SK-N-SH (cell line): ENCODE data around the gene MIGA2. TPM values are rescaled to one million over a fixed set of nuclear protein-coding genes. Genes with fewer than 3 reads are reported as not detected.

Experiments
- CTCF ChIA-PET: fragments of 300-600, 350-600 bp; formaldehyde crosslinking; extraction: SDS; loops from one replicate; lab custom pipeline; 2021; lab: Yijun Ruan, JAX
- POLR2A ChIA-PET: fragments of 350-600 bp; sonication (Branson Sonifier 250); formaldehyde crosslinking; extraction: SDS; loops from one replicate; lab custom pipeline; 2020; ENCODE audit warnings: antibody characterized with exemption, inconsistent platforms; lab: Yijun Ruan, JAX
- DNase-seq: peaks from one replicate; pipeline ENCODE4 v3.0.0; 2012
- H2AFZ ChIP-seq: fragments of 200-600 bp; sonication (generic); 2 replicates; pipeline ENCODE4 v1.8.1; 2016; ENCODE audit warnings: antibody characterized with exemption, mild to moderate bottlenecking, low read depth
- H3F3A ChIP-seq: fragments of 200-600 bp; sonication (generic); replicated peaks from 2 replicates; pipeline ENCODE3; 2016; ENCODE audit warnings: antibody characterized with exemption, mild to moderate bottlenecking; ENCODE audit not compliant: insufficient read depth
- H3K27ac ChIP-seq, 2 experiments: fragments of 200-500 bp in 1 of 2; fragments of 200-600 bp in 1 of 2; sonication (Bioruptor generic) in 1 of 2; sonication (generic), shearing (Covaris generic) in 1 of 2; 2 replicates each; pipeline versions ENCODE4 v1.5.1 to v1.6.1; 2014 to 2016; ENCODE audit warnings: low read depth in 2 of 2, inconsistent platforms in 1 of 2, low read length in 1 of 2, mild to moderate bottlenecking in 1 of 2, mixed read lengths in 1 of 2
- H3K27me3 ChIP-seq: fragments of 200-600 bp; sonication (generic), shearing (Covaris generic); 2 replicates; pipeline ENCODE4 v1.6.1; 2016; ENCODE audit warnings: mixed run types; ENCODE audit not compliant: insufficient read depth
- H3K36me3 ChIP-seq, 2 experiments: fragments of 200-500 bp in 1 of 2; fragments of 200-600 bp in 1 of 2; sonication (Bioruptor generic) in 1 of 2; sonication (generic) in 1 of 2; replicated peaks in 1 of 2; 2 replicates each; pipeline versions ENCODE3 to v1.5.1; 2014 to 2016; ENCODE audit warnings: low read length in 1 of 2, mild to moderate bottlenecking in 1 of 2; ENCODE audit not compliant: insufficient read depth in 2 of 2, control insufficient read depth in 1 of 2
- H3K4me1 ChIP-seq, 2 experiments: fragments of 200-500 bp in 1 of 2; fragments of 200-600 bp in 1 of 2; sonication (Bioruptor generic) in 1 of 2; sonication (generic), shearing (Covaris generic) in 1 of 2; 2 replicates each; pipeline versions ENCODE4 v1.5.1 to v1.6.1; 2014 to 2016; ENCODE audit warnings: low read depth in 1 of 2, low read length in 1 of 2, mixed run types in 1 of 2; ENCODE audit not compliant: insufficient read depth in 2 of 2, control insufficient read depth in 1 of 2
- H3K4me2 ChIP-seq: fragments of 200-600 bp; sonication (generic), shearing (Covaris generic); 2 replicates; pipeline ENCODE4 v1.6.1; 2017; ENCODE audit warnings: mixed run types
- H3K4me3 ChIP-seq, 2 experiments: fragments of 200-500 bp in 1 of 2; fragments of 200-600 bp in 1 of 2; sonication (Bioruptor generic) in 1 of 2; sonication (generic), shearing (Covaris generic) in 1 of 2; 2 replicates each; pipeline versions ENCODE4 v1.5.1 to v1.8.1; 2014 to 2016; ENCODE audit warnings: low read depth in 2 of 2, inconsistent platforms in 1 of 2, low read length in 1 of 2, mild to moderate bottlenecking in 1 of 2, mixed read lengths in 1 of 2, moderate library complexity in 1 of 2
- H3K79me2 ChIP-seq: fragments of 200-600 bp; sonication (generic); 2 replicates; pipeline ENCODE4 v1.8.1; 2017; ENCODE audit warnings: mild to moderate bottlenecking; ENCODE audit not compliant: insufficient read depth
- H3K9ac ChIP-seq: fragments of 200-600 bp; sonication (generic); 2 replicates; pipeline ENCODE4 v1.6.1; 2017; ENCODE audit warnings: mixed run types
- H3K9me2 ChIP-seq: fragments of 200-600 bp; sonication (generic); 2 replicates; pipeline ENCODE4 v1.6.1; 2017; ENCODE audit warnings: mixed run types
- H3K9me3 ChIP-seq: fragments of 200-600 bp; sonication (generic); 2 replicates; pipeline ENCODE4 v1.6.1; 2017; ENCODE audit warnings: mixed run types, mild to moderate bottlenecking, moderate library complexity
- H4K20me1 ChIP-seq: fragments of 200-600 bp; sonication (generic); 2 replicates; pipeline ENCODE4 v1.6.1; 2017; ENCODE audit warnings: mild to moderate bottlenecking, mixed run types; ENCODE audit not compliant: insufficient read depth
- ELF1 ChIP-seq: IDR thresholded peaks from 2 replicates; pipeline ENCODE4 v1.4.0; 2012
- FOXJ3 ChIP-seq: sonication (generic); formaldehyde crosslinking; IDR thresholded peaks from 2 replicates; pipeline ENCODE4 v1.5.1; 2020; ENCODE audit warnings: mild to moderate bottlenecking, missing genetic modification reagents
- FOXM1 ChIP-seq: IDR thresholded peaks from 2 replicates; pipeline ENCODE4 v1.4.0; 2012; ENCODE audit warnings: low read depth, mild to moderate bottlenecking
- GATA2 ChIP-seq: sonication (generic); formaldehyde crosslinking; IDR thresholded peaks from 2 replicates; pipeline ENCODE4 v1.5.0; 2020; ENCODE audit warnings: mild to moderate bottlenecking, missing genetic modification reagents
- MXI1 ChIP-seq: IDR thresholded peaks from 2 replicates; pipeline ENCODE4 v1.6.1; 2012; ENCODE audit warnings: mild to moderate bottlenecking, low read depth, low read length, improper control_type of control experiment
- NFIC ChIP-seq: IDR thresholded peaks from 2 replicates; pipeline ENCODE4 v1.4.0; 2012; ENCODE audit warnings: borderline replicate concordance
- POLR2AphosphoS5 ChIP-seq: IDR thresholded peaks from 2 replicates; pipeline ENCODE4 v1.6.1; 2012; ENCODE audit warnings: low read depth, low read length
- RAD21 ChIP-seq: IDR thresholded peaks from 2 replicates; pipeline ENCODE4 v1.6.1; 2012; ENCODE audit warnings: mild to moderate bottlenecking, low read length
- RXRA ChIP-seq: IDR thresholded peaks from 2 replicates; pipeline ENCODE4 v1.4.0; 2012; ENCODE audit warnings: low read depth, mild to moderate bottlenecking, borderline replicate concordance
- SMC3 ChIP-seq: IDR thresholded peaks from 2 replicates; pipeline ENCODE4 v1.6.1; 2012; ENCODE audit warnings: low read depth, low read length, improper control_type of control experiment
- TCF12 ChIP-seq: IDR thresholded peaks from 2 replicates; pipeline ENCODE4 v1.4.0; 2012
- TEAD4 ChIP-seq: IDR thresholded peaks from 2 replicates; pipeline ENCODE4 v1.4.0; 2012; ENCODE audit warnings: mild to moderate bottlenecking, borderline replicate concordance; ENCODE audit not compliant: insufficient read depth
- WGBS: methylation state at CpG from one replicate; pipeline ENCODE4 v1.1.6; 2017; ENCODE audit warnings: low lambda C conversion rate; 5-methylcytosine and 5-hydroxymethylcytosine counted together
- polyA plus RNA-seq, 3 experiments: library from polyadenylated mRNA; depleted of rRNA; stranded (reverse); fragments of >200 nt; gene quantifications; 2 replicates each; pipeline ENCODE4 v1.2.3, GENCODE V29; 2012
- TF ChIP-seq, protein P1 (sequence below): fragments of 150-350 bp; IDR thresholded peaks from 2 replicates; pipeline ENCODE4 v1.6.1; 2017; ENCODE audit warnings: antibody characterized with exemption, low read length, low read depth, borderline replicate concordance
- TF ChIP-seq, protein P2 (sequence below): fragments of 150-350 bp; IDR thresholded peaks from 2 replicates; pipeline ENCODE4 v1.6.1; 2016; ENCODE audit warnings: mild to moderate bottlenecking, low read depth, low read length
- TF ChIP-seq, protein P3 (sequence below): IDR thresholded peaks from 2 replicates; pipeline ENCODE4 v1.4.0; 2012; ENCODE audit warnings: low read depth, borderline replicate concordance
- TF ChIP-seq, protein P4 (sequence below): fragments of 200-600 bp; sonication (generic); IDR thresholded peaks from 2 replicates; pipeline ENCODE4 v1.6.1; 2017; ENCODE audit warnings: antibody characterized with exemption, mild to moderate bottlenecking, moderate library complexity
- TF ChIP-seq, protein P5 (sequence below): IDR thresholded peaks from 2 replicates; pipeline ENCODE4 v1.4.0; 2012; ENCODE audit warnings: low read depth

Gene MIGA2
- polyA plus RNA-seq, 1 of the 3 experiments (the other 2 are of a cell fraction) = 21.2 TPM

DNA sequence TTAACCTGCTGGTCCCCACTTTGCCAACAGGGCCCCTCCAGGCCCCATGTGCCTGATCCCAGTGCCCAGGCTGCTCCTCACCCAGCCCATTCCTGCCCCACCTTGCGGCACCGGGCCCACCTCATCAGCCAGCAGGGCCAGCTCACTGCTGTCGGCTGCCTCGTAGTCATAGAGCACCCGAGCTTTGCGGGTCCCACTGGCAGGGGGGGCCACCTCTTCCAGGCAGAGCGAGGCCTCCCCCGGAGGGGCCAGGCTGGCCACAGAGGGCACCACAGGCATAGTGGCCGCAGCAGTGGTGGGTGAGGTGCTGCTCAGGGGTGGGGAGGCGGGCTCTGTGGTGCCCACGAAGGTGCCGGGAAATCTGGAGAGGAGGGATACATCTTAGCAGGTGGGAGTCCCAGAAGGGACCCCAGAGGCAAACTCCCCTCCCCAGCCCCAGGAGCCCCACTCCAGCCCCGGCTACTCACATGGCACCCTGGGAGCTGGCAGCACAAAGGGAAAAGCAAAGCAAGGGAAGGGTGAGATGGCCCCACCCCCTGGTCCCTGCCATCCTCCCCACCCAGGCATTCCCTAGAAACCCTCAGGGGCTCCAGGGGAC is 27.3 kb upstream of the MIGA2 start:
- 0 out of 2 replicates have a peak, but pooled peaks cover 3% of the 10 kb centered on the region for H4K20me1 ChIP-seq
- ChIA-PET POLR2A (no interaction called here), CTCF (interaction anchor here (1.2 to 4.7 kb wide), 4 partner anchors 8 to 16 kb away, joined by 3 to 37 read pairs (median 6); no protein-coding TSS in a partner anchor)
- no peak overlapping the region for H3K4me2 ChIP-seq
- 93% methylated on average over 12 of the region's 13 CpGs for WGBS
- TF ChIP-seq POLR2AphosphoS5 = no peak
- TF ChIP-seq, protein P1, sequence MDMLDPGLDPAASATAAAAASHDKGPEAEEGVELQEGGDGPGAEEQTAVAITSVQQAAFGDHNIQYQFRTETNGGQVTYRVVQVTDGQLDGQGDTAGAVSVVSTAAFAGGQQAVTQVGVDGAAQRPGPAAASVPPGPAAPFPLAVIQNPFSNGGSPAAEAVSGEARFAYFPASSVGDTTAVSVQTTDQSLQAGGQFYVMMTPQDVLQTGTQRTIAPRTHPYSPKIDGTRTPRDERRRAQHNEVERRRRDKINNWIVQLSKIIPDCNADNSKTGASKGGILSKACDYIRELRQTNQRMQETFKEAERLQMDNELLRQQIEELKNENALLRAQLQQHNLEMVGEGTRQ = no peak
- TF ChIP-seq ELF1 = no peak
- TF ChIP-seq NFIC = no peak
- TF ChIP-seq SMC3 = no peak
- TF ChIP-seq, protein P2, sequence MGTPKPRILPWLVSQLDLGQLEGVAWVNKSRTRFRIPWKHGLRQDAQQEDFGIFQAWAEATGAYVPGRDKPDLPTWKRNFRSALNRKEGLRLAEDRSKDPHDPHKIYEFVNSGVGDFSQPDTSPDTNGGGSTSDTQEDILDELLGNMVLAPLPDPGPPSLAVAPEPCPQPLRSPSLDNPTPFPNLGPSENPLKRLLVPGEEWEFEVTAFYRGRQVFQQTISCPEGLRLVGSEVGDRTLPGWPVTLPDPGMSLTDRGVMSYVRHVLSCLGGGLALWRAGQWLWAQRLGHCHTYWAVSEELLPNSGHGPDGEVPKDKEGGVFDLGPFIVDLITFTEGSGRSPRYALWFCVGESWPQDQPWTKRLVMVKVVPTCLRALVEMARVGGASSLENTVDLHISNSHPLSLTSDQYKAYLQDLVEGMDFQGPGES = no peak
- no peak for TF ChIP-seq TCF12
- no peak for TF ChIP-seq FOXJ3
- TF ChIP-seq, protein P3, sequence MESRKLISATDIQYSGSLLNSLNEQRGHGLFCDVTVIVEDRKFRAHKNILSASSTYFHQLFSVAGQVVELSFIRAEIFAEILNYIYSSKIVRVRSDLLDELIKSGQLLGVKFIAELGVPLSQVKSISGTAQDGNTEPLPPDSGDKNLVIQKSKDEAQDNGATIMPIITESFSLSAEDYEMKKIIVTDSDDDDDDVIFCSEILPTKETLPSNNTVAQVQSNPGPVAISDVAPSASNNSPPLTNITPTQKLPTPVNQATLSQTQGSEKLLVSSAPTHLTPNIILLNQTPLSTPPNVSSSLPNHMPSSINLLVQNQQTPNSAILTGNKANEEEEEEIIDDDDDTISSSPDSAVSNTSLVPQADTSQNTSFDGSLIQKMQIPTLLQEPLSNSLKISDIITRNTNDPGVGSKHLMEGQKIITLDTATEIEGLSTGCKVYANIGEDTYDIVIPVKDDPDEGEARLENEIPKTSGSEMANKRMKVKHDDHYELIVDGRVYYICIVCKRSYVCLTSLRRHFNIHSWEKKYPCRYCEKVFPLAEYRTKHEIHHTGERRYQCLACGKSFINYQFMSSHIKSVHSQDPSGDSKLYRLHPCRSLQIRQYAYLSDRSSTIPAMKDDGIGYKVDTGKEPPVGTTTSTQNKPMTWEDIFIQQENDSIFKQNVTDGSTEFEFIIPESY = no peak
- TF ChIP-seq RXRA = no peak
- no peak for TF ChIP-seq FOXM1
- peaks cover 8% of the 10 kb centered on the region for H3F3A ChIP-seq
- H3K9me3 ChIP-seq = no peaks in the 10 kb centered on the region
- H3K27me3 ChIP-seq = no peaks in the 10 kb centered on the region
- H3K9ac ChIP-seq = no peak overlapping the region
- H2AFZ ChIP-seq = no peak overlapping the region
- H3K4me1 ChIP-seq = no peaks in the 10 kb centered on the region; a peak in 1 of 4 replicates
- H3K27ac ChIP-seq = no peak overlapping the region
- H3K4me3 ChIP-seq = no peak overlapping the region
- no peaks in the 10 kb centered on the region for H3K9me2 ChIP-seq
- H3K79me2 ChIP-seq = no peaks in the 10 kb centered on the region
- DNase-seq = no peak
- peaks cover 0 to 63% of the 10 kb centered on the region in 2 experiments for H3K36me3 ChIP-seq

DNA sequence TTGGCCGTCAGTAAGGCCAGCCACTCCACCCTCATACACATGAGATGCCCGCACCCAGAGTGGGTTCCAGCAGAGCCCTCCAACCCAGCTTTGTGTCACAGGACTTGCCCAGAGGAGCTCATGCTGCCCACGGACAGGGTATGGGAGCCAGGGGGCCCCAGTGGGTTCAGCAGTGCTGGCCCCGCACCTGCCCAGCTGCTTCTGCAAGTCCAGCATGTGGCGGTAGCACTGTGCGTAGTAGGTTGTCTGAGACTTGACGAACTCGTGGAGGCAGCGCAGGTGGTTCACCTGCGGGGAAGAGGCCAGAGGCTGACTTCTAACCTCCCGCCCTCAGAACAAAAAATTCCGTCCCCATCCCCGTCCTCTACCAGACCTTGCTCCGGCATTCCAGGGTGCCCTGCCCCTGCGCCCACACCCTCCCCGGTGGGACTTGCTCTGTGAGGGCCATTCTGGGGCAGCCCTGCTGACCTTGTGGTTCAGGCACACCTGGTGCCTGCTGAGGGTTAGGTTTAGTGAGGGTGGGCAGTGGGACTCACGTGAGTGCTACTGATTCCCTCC is 26.8 kb upstream of the MIGA2 start:
- TF ChIP-seq, protein P4, sequence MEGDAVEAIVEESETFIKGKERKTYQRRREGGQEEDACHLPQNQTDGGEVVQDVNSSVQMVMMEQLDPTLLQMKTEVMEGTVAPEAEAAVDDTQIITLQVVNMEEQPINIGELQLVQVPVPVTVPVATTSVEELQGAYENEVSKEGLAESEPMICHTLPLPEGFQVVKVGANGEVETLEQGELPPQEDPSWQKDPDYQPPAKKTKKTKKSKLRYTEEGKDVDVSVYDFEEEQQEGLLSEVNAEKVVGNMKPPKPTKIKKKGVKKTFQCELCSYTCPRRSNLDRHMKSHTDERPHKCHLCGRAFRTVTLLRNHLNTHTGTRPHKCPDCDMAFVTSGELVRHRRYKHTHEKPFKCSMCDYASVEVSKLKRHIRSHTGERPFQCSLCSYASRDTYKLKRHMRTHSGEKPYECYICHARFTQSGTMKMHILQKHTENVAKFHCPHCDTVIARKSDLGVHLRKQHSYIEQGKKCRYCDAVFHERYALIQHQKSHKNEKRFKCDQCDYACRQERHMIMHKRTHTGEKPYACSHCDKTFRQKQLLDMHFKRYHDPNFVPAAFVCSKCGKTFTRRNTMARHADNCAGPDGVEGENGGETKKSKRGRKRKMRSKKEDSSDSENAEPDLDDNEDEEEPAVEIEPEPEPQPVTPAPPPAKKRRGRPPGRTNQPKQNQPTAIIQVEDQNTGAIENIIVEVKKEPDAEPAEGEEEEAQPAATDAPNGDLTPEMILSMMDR = no peak
- TF ChIP-seq, protein P1 = no peak
- TF ChIP-seq MXI1 (no peak), GATA2 (CRISPR knock-in tag) (no peak), RXRA (no peak), TEAD4 (no peak), RAD21 (no peak)
- TF ChIP-seq, protein P3 = no peak
- TF ChIP-seq, protein P5, sequence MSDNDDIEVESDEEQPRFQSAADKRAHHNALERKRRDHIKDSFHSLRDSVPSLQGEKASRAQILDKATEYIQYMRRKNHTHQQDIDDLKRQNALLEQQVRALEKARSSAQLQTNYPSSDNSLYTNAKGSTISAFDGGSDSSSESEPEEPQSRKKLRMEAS = no peak
- TF ChIP-seq, all 33 proteins: peak for 0
- 99% methylated on average over 10 of the region's 17 CpGs for WGBS
- POLR2A ChIA-PET = interaction anchor here (0.7 kb wide), 1 partner anchor 361 kb away, joined by 3 read pairs; no protein-coding TSS in a partner anchor

More for the DNA sequence above, 26.8 kb upstream of the MIGA2 start:
- DNase-seq = no peak
- Histone ChIP-seq H2AFZ (no peak overlapping the region), H3F3A (peaks cover 8% of the 10 kb centered on the region), H3K27ac (no peak overlapping the region), H3K4me3 (no peak overlapping the region), H3K4me2 (no peak overlapping the region), H3K9me3 (no peaks in the 10 kb centered on the region), H3K4me1 (no peaks in the 10 kb centered on the region; a peak in 1 of 4 replicates), H3K79me2 (no peaks in the 10 kb centered on the region), H3K36me3 (peaks cover 0 to 69% of the 10 kb centered on the region in 2 experiments), H3K9ac (no peak overlapping the region), H3K9me2 (no peaks in the 10 kb centered on the region), H4K20me1 (0 out of 2 replicates have a peak, but pooled peaks cover 3% of the 10 kb centered on the region), H3K27me3 (no peaks in the 10 kb centered on the region)
- CTCF ChIA-PET = interaction anchor here (1.2 kb wide), 1 partner anchor 11 kb away, joined by 3 read pairs; no protein-coding TSS in a partner anchor
